IMR-90 (cell line): ENCODE data around the gene SFTA2.

ENCODE experiments used
- CEBPB ChIP-seq: IDR thresholded peaks from 2 replicates; pipeline ENCODE4 v1.6.1; 2012; ENCODE audit warnings: low read depth, low read length, improper control_type of control experiment
- CTCF ChIP-seq: conservative IDR thresholded peaks from 2 replicates; pipeline ENCODE4 v1.5.1; 2012; ENCODE audit warnings: mild to moderate bottlenecking, low read depth, low read length, improper control_type of control experiment
- FOS ChIP-seq: fragments of 150-350 bp; IDR thresholded peaks from 2 replicates; pipeline ENCODE4 v1.6.1; 2016; ENCODE audit warnings: low read depth, low read length
- MXI1 ChIP-seq: IDR thresholded peaks from 2 replicates; pipeline ENCODE4 v1.6.1; 2012; ENCODE audit warnings: low read depth, mild to moderate bottlenecking, low read length, moderate library complexity, borderline replicate concordance
- POLR2A ChIP-seq: IDR thresholded peaks from 2 replicates; pipeline ENCODE4 v1.6.1; 2012; ENCODE audit warnings: mild to moderate bottlenecking, low read depth, low read length
- RAD21 ChIP-seq: IDR thresholded peaks from 2 replicates; pipeline ENCODE4 v1.6.1; 2012; ENCODE audit warnings: low read length, improper control_type of control experiment
- RCOR1 ChIP-seq: IDR thresholded peaks from 2 replicates; pipeline ENCODE4 v1.6.1; 2012; ENCODE audit warnings: mild to moderate bottlenecking, low read length, improper control_type of control experiment; ENCODE audit not compliant: insufficient replicate concordance
- RFX5 ChIP-seq: IDR thresholded peaks from 2 replicates; pipeline ENCODE4 v1.8.0; 2012; ENCODE audit warnings: low read depth, mild to moderate bottlenecking, low read length, moderate library complexity
- SMC3 ChIP-seq: fragments of 150-350 bp; IDR thresholded peaks from 2 replicates; pipeline ENCODE4 v1.6.1; 2016; ENCODE audit warnings: low read depth, mild to moderate bottlenecking, antibody characterized with exemption, low read length, moderate library complexity
- USF2 ChIP-seq: fragments of 150-350 bp; IDR thresholded peaks from 2 replicates; pipeline ENCODE4 v1.6.1; 2017; ENCODE audit warnings: mild to moderate bottlenecking, antibody characterized with exemption, low read length, low read depth

GRCh38 chr6:30951907-30952469 is 20.0 kb upstream of the SFTA2 start:
- no peak for TF ChIP-seq CTCF
- no peak for TF ChIP-seq CEBPB
- no peak for TF ChIP-seq MXI1
- no peak for TF ChIP-seq RAD21
- TF ChIP-seq POLR2A, result no peak
- TF ChIP-seq FOS, result no peak
- no peak for TF ChIP-seq RFX5
- TF ChIP-seq USF2, result no peak
- TF ChIP-seq RCOR1, result no peak
- no peak for TF ChIP-seq SMC3
